Measurements from ENCODE around the gene RWDD3.

Gene RWDD3

GRCh38 chr1:95219407-95219806 lies 14.6 kb upstream of the RWDD3 start:
- TF ChIP-seq NFIC (IDR thresholded peaks at IDR 0.05) = no peak
- TF ChIP-seq EGR1 (IDR thresholded peaks at IDR 0.05) = no peak
- no peak for TF ChIP-seq CEBPB (IDR thresholded peaks at IDR 0.05)
- no peak for TF ChIP-seq FOXM1 (IDR thresholded peaks at IDR 0.05; ENCODE audit: borderline replicate concordance, low read depth)
- no peak for TF ChIP-seq MAX (IDR thresholded peaks at IDR 0.05)
- TF ChIP-seq, protein P1, sequence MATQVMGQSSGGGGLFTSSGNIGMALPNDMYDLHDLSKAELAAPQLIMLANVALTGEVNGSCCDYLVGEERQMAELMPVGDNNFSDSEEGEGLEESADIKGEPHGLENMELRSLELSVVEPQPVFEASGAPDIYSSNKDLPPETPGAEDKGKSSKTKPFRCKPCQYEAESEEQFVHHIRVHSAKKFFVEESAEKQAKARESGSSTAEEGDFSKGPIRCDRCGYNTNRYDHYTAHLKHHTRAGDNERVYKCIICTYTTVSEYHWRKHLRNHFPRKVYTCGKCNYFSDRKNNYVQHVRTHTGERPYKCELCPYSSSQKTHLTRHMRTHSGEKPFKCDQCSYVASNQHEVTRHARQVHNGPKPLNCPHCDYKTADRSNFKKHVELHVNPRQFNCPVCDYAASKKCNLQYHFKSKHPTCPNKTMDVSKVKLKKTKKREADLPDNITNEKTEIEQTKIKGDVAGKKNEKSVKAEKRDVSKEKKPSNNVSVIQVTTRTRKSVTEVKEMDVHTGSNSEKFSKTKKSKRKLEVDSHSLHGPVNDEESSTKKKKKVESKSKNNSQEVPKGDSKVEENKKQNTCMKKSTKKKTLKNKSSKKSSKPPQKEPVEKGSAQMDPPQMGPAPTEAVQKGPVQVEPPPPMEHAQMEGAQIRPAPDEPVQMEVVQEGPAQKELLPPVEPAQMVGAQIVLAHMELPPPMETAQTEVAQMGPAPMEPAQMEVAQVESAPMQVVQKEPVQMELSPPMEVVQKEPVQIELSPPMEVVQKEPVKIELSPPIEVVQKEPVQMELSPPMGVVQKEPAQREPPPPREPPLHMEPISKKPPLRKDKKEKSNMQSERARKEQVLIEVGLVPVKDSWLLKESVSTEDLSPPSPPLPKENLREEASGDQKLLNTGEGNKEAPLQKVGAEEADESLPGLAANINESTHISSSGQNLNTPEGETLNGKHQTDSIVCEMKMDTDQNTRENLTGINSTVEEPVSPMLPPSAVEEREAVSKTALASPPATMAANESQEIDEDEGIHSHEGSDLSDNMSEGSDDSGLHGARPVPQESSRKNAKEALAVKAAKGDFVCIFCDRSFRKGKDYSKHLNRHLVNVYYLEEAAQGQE (IDR thresholded peaks at IDR 0.05; ENCODE audit: low read depth) = no peak
- no peak for TF ChIP-seq RAD21 (IDR thresholded peaks at IDR 0.05; ENCODE audit: low read depth)
- TF ChIP-seq TEAD4 (IDR thresholded peaks at IDR 0.05) = no peak
- no peak for TF ChIP-seq EP300 (IDR thresholded peaks at IDR 0.05; ENCODE audit: borderline replicate concordance)
- TF ChIP-seq TAF1 (IDR thresholded peaks at IDR 0.05; ENCODE audit: low read depth) = no peak
- no peak for TF ChIP-seq ZBTB7A (IDR thresholded peaks at IDR 0.05; ENCODE audit: low read depth)
- no peak for TF ChIP-seq TCF12 (IDR thresholded peaks at IDR 0.05; ENCODE audit: low read depth)
- TF ChIP-seq YY1 (IDR thresholded peaks at IDR 0.05; ENCODE audit: low read depth) = no peak
- TF ChIP-seq, protein P2, sequence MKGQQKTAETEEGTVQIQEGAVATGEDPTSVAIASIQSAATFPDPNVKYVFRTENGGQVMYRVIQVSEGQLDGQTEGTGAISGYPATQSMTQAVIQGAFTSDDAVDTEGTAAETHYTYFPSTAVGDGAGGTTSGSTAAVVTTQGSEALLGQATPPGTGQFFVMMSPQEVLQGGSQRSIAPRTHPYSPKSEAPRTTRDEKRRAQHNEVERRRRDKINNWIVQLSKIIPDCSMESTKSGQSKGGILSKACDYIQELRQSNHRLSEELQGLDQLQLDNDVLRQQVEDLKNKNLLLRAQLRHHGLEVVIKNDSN (IDR thresholded peaks at IDR 0.05) = no peak
- no peak for TF ChIP-seq CREB1 (IDR thresholded peaks at IDR 0.05; ENCODE audit: low read depth)

DNA sequence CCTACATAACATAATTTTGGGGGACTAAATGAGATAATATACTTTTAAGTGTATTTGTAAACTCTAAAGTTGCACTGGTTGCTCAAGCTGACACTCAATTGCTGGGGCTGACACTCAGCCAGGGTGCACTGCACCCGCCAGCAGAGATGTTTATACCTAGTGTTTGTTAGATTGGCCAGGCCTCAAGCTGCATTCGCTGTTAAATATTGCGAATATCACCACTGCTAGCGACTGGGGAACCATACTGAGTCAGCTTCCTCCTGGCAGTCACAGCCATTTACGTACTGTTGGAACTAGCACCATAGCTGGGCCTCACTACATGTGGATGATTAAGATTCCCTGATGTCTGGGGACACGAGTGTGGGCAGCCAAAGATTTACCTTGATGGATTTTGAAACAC lies 12.7 kb upstream of the RWDD3 start:
- TF ChIP-seq NFIC (IDR thresholded peaks at IDR 0.05) = no peak
- TF ChIP-seq CREB1 (IDR thresholded peaks at IDR 0.05; ENCODE audit: low read depth) = no peak
- no peak for TF ChIP-seq TEAD4 (IDR thresholded peaks at IDR 0.05)
- TF ChIP-seq TAF1 (IDR thresholded peaks at IDR 0.05; ENCODE audit: low read depth) = no peak

GRCh38 chr1:95222629-95223028 lies 11.4 kb upstream of the RWDD3 start:
- TF ChIP-seq, protein P2 (IDR thresholded peaks at IDR 0.05) = no peak
- TF ChIP-seq ZBTB7A (IDR thresholded peaks at IDR 0.05; ENCODE audit: low read depth) (no peak), TEAD4 (IDR thresholded peaks at IDR 0.05) (no peak), EGR1 (IDR thresholded peaks at IDR 0.05) (no peak), YY1 (IDR thresholded peaks at IDR 0.05; ENCODE audit: low read depth) (no peak)
- TF ChIP-seq, protein P1 (IDR thresholded peaks at IDR 0.05; ENCODE audit: low read depth) = no peak

- TF ChIP-seq ZBTB7A (IDR thresholded peaks at IDR 0.05; ENCODE audit: low read depth) = no peak
- TF ChIP-seq CREB1 (IDR thresholded peaks at IDR 0.05; ENCODE audit: low read depth) = no peak
- no peak for TF ChIP-seq EP300 (IDR thresholded peaks at IDR 0.05; ENCODE audit: borderline replicate concordance)
- TF ChIP-seq EGR1 (IDR thresholded peaks at IDR 0.05) = no peak
- no peak for TF ChIP-seq RAD21 (IDR thresholded peaks at IDR 0.05; ENCODE audit: low read depth)
- TF ChIP-seq TCF12 (IDR thresholded peaks at IDR 0.05; ENCODE audit: low read depth) = no peak
- no peak for TF ChIP-seq TEAD4 (IDR thresholded peaks at IDR 0.05)
- no peak for TF ChIP-seq FOXM1 (IDR thresholded peaks at IDR 0.05; ENCODE audit: borderline replicate concordance, low read depth)
Measured at GRCh38 chr1:95223110-95223509, 10.9 kb upstream of the RWDD3 start.

- no peak for TF ChIP-seq CEBPB (IDR thresholded peaks at IDR 0.05)
- no peak for TF ChIP-seq EGR1 (IDR thresholded peaks at IDR 0.05)
- TF ChIP-seq FOXM1 (IDR thresholded peaks at IDR 0.05; ENCODE audit: borderline replicate concordance, low read depth) = no peak
- TF ChIP-seq TCF12 (IDR thresholded peaks at IDR 0.05; ENCODE audit: low read depth) = no peak
- TF ChIP-seq CREB1 (IDR thresholded peaks at IDR 0.05; ENCODE audit: low read depth) = no peak
- no peak for TF ChIP-seq NFIC (IDR thresholded peaks at IDR 0.05)
- TF ChIP-seq YY1 (IDR thresholded peaks at IDR 0.05; ENCODE audit: low read depth) = no peak
- no peak for TF ChIP-seq RAD21 (IDR thresholded peaks at IDR 0.05; ENCODE audit: low read depth)
- TF ChIP-seq, protein P2 (IDR thresholded peaks at IDR 0.05) = no peak
- TF ChIP-seq TAF1 (IDR thresholded peaks at IDR 0.05; ENCODE audit: low read depth) = no peak
- TF ChIP-seq, protein P1 (IDR thresholded peaks at IDR 0.05; ENCODE audit: low read depth) = no peak
- TF ChIP-seq TEAD4 (IDR thresholded peaks at IDR 0.05) = no peak
- no peak for TF ChIP-seq ZBTB7A (IDR thresholded peaks at IDR 0.05; ENCODE audit: low read depth)
- no peak for TF ChIP-seq MAX (IDR thresholded peaks at IDR 0.05)
- no peak for TF ChIP-seq EP300 (IDR thresholded peaks at IDR 0.05; ENCODE audit: borderline replicate concordance)
Measured at GRCh38 chr1:95226781-95227660, 7.0 kb upstream of the RWDD3 start.
